GM19239 (cell line): Measurements from ENCODE around the gene MSLN.
A peak's percentile ranks its signal among the peaks of the same experiment; 100 is the strongest.
"Not testable (repeated sequence)": the region's sequence is repeated elsewhere in the genome, so short reads cannot be mapped to it uniquely, and the experiment has no call there.

Experiments
- DNase-seq: peaks from one replicate; pipeline ENCODE4 v3.0.0; 2011; ENCODE audit warnings: low spot score; ENCODE audit not compliant: insufficient read length
- FAIRE-seq: peaks from 2 replicates; lab custom pipeline; 2011; peaks lifted over from hg19 to GRCh38; lab: Jason Lieb, UNC

The MSLN gene

GRCh38 chr16:770411-770810 is 9.9 kb downstream of the MSLN start:
- FAIRE-seq (no peak), DNase-seq (no peak)

GRCh38 chr16:772959-773358 is 12.4 kb downstream of the MSLN start:
- FAIRE-seq (no peak), DNase-seq (no peak)

GRCh38 chr16:774086-775001 is 13.8 kb downstream of the MSLN start:
- DNase-seq (no peak), FAIRE-seq (no peak)

GRCh38 chr16:775236-775796 is 14.8 kb downstream of the MSLN start:
- no peak for FAIRE-seq
- DNase-seq: no peak

GRCh38 chr16:776298-776697 is 15.8 kb downstream of the MSLN start:
- DNase-seq, FAIRE-seq: not testable (repeated sequence)

GRCh38 chr16:776824-777223 is 16.3 kb downstream of the MSLN start:
- FAIRE-seq (no peak), DNase-seq (no peak)

- no peak for FAIRE-seq
- DNase-seq: no peak
Measured at GRCh38 chr16:777826-778225, 17.3 kb downstream of the MSLN start.

- DNase-seq (no peak), FAIRE-seq (no peak)
Measured at GRCh38 chr16:778447-778846, 17.9 kb downstream of the MSLN start.

GRCh38 chr16:778909-779527 is 18.5 kb downstream of the MSLN start:
- FAIRE-seq (no peak), DNase-seq (no peak)

GRCh38 chr16:779561-779960 is 19.0 kb downstream of the MSLN start:
- no peak for DNase-seq
- no peak for FAIRE-seq

- no peak for FAIRE-seq
- no peak for DNase-seq
Measured at GRCh38 chr16:780296-780695, 19.8 kb downstream of the MSLN start.

GRCh38 chr16:781346-782010 is 20.9 kb downstream of the MSLN start:
- DNase-seq: no peak

GRCh38 chr16:782258-782657 is 21.7 kb downstream of the MSLN start:
- no peak for FAIRE-seq
- no peak for DNase-seq

More at GRCh38 chr16:781346-782010, 20.9 kb downstream of the MSLN start:
- FAIRE-seq: no peak

GRCh38 chr16:782766-783403 is 22.4 kb downstream of the MSLN start:
- DNase-seq (no peak), FAIRE-seq (no peak)

GRCh38 chr16:783404-784161 is 23.0 kb downstream of the MSLN start:
- DNase-seq (no peak), FAIRE-seq (no peak)

GRCh38 chr16:784431-784830 is 23.9 kb downstream of the MSLN start:
- FAIRE-seq: no peak
- no peak for DNase-seq

- FAIRE-seq (peak; percentile 28), DNase-seq (no peak)
Measured at GRCh38 chr16:785563-786535, 25.3 kb downstream of the MSLN start.

GRCh38 chr16:787321-787966 is 26.9 kb downstream of the MSLN start:
- DNase-seq (no peak), FAIRE-seq (no peak)
